Measurements from ENCODE around the gene MEG3. TPM values are rescaled to one million over a fixed set of nuclear protein-coding genes. Genes with fewer than 3 reads are reported as not detected.

MEG3 gene
- total RNA-seq, 1 experiment from 2014 or later = 338 TPM

GRCh38 chr14:100810435-100810834 lies 15.5 kb upstream of the MEG3 start:
- peak overlapping the region; percentile 99 for H3K27ac Mint-ChIP-seq
- ChIA-PET POLR2A (interaction anchor here (0.7 to 1.7 kb wide), 3 partner anchors 14 to 129 kb away, joined by 3 to 9 read pairs (median 3); partner anchors contain the start of gene MEG3), CTCF (interaction anchor here (1.5 to 2.4 kb wide), 3 partner anchors 15 to 148 kb away, joined by 3 to 17 read pairs (median 4); partner anchors contain the start of gene MEG3)
- TF ChIP-seq GTF2I (CRISPR knock-in tag; conservative IDR thresholded peaks at IDR 0.05) (no peak), ZNF263 (CRISPR knock-in tag; IDR thresholded peaks at IDR 0.05; ENCODE audit: low read depth) (no peak), USF1 (CRISPR knock-in tag; IDR thresholded peaks at IDR 0.05) (no peak), ZNF416 (CRISPR knock-in tag; IDR thresholded peaks at IDR 0.05) (no peak), MYBL2 (CRISPR knock-in tag; IDR thresholded peaks at IDR 0.05) (no peak), IRF2 (CRISPR knock-in tag; IDR thresholded peaks at IDR 0.05; ENCODE audit: borderline replicate concordance, low read depth) (no peak), SMAD4 (CRISPR knock-in tag; IDR thresholded peaks at IDR 0.05) (no peak), SMAD3 (CRISPR knock-in tag; IDR thresholded peaks at IDR 0.05; ENCODE audit: borderline replicate concordance) (no peak), PRRX2 (CRISPR knock-in tag; IDR thresholded peaks at IDR 0.05) (no peak), ZNF396 (CRISPR knock-in tag; IDR thresholded peaks at IDR 0.05; ENCODE audit: borderline replicate concordance) (no peak), ZBTB21 (CRISPR knock-in tag; IDR thresholded peaks at IDR 0.05; ENCODE audit: borderline replicate concordance) (no peak), RORB (CRISPR knock-in tag; IDR thresholded peaks at IDR 0.05) (no peak), FOXJ3 (CRISPR knock-in tag; IDR thresholded peaks at IDR 0.05; ENCODE audit: borderline replicate concordance) (no peak), ELF4 (CRISPR knock-in tag; IDR thresholded peaks at IDR 0.05; ENCODE audit: low read depth) (no peak), SP1 (CRISPR knock-in tag; conservative IDR thresholded peaks at IDR 0.05) (no peak), E2F4 (CRISPR knock-in tag; IDR thresholded peaks at IDR 0.05; ENCODE audit: borderline replicate concordance, low read depth) (no peak), TEAD4 (CRISPR knock-in tag; IDR thresholded peaks at IDR 0.05) (no peak), NR2C2 (CRISPR knock-in tag; IDR thresholded peaks at IDR 0.05) (no peak), OVOL2 (CRISPR knock-in tag; IDR thresholded peaks at IDR 0.05; ENCODE audit: borderline replicate concordance) (no peak), ZNF671 (CRISPR knock-in tag; IDR thresholded peaks at IDR 0.05) (no peak)
- H3K9me3 Mint-ChIP-seq = peaks cover 31% of the 10 kb centered on the region
- H3K4me3 Mint-ChIP-seq = peak overlapping the region; percentile 51
- peaks cover 46% of the 10 kb centered on the region for H3K4me1 Mint-ChIP-seq
- H3K27me3 Mint-ChIP-seq (ENCODE audit: low read depth) = peaks cover 10% of the 10 kb centered on the region
- ATAC-seq (0 out of 2 replicates have a peak, but pooled peaks have one; percentile 9), DNase-seq (ENCODE audit: low spot score) (no peak)
- peaks cover 42% of the 10 kb centered on the region for H3K36me3 Mint-ChIP-seq

- Mint-ChIP-seq H3K4me3 (peak overlapping the region; percentile 51), H3K9me3 (peaks cover 31% of the 10 kb centered on the region), H3K36me3 (peaks cover 42% of the 10 kb centered on the region), H3K27me3 (ENCODE audit: low read depth) (peaks cover 10% of the 10 kb centered on the region), H3K27ac (peak overlapping the region; percentile 99), H3K4me1 (peaks cover 46% of the 10 kb centered on the region)
- ATAC-seq (peak; percentile 6; the same call in 1 of the 2 replicates), DNase-seq (ENCODE audit: low spot score) (no peak)
- ChIA-PET POLR2A (interaction anchor here (0.5 to 1.7 kb wide), 4 partner anchors 13 to 584 kb away, joined by 3 to 9 read pairs (median 4); partner anchors contain the start of gene MEG3), CTCF (interaction anchor here (0.9 to 2.4 kb wide), 5 partner anchors 15 to 432 kb away, joined by 3 to 17 read pairs (median 5); partner anchors contain the start of gene MEG3)
- TF ChIP-seq ZNF423 (CRISPR knock-in tag; IDR thresholded peaks at IDR 0.05) (0 out of 2 replicates have a peak, but pooled peaks have one; percentile 9), MAX (CRISPR knock-in tag; IDR thresholded peaks at IDR 0.05) (0 out of 2 replicates have a peak, but pooled peaks have one; percentile 21), ZNF671 (CRISPR knock-in tag; IDR thresholded peaks at IDR 0.05) (no peak)
Observed at GRCh38 chr14:100810861-100811461, 15.0 kb upstream of the MEG3 start.

- H3K27me3 Mint-ChIP-seq (ENCODE audit: low read depth) = peaks cover 10% of the 10 kb centered on the region
- TF ChIP-seq ZNF396 (CRISPR knock-in tag; IDR thresholded peaks at IDR 0.05; ENCODE audit: borderline replicate concordance) = no peak
- TF ChIP-seq ESRRA (CRISPR knock-in tag; IDR thresholded peaks at IDR 0.05; ENCODE audit: borderline replicate concordance) = no peak
- TF ChIP-seq SMAD4 (CRISPR knock-in tag; IDR thresholded peaks at IDR 0.05) = no peak
- no peak for TF ChIP-seq TP53 (CRISPR knock-in tag; IDR thresholded peaks at IDR 0.05)
- no peak for TF ChIP-seq ATF6 (CRISPR knock-in tag; IDR thresholded peaks at IDR 0.05)
- TF ChIP-seq ATF1 (CRISPR knock-in tag; IDR thresholded peaks at IDR 0.05) = no peak
- no peak for TF ChIP-seq ZNF425 (CRISPR knock-in tag; conservative IDR thresholded peaks at IDR 0.05)
- H3K27ac Mint-ChIP-seq = no peak overlapping the region
- H3K36me3 Mint-ChIP-seq = peaks cover 34% of the 10 kb centered on the region
- ChIA-PET CTCF (interaction anchor here (1.4 kb wide), 1 partner anchor 103 kb away, joined by 4 read pairs; no protein-coding TSS in a partner anchor), POLR2A (no interaction called here)
- ATAC-seq (no peak), DNase-seq (ENCODE audit: low spot score) (no peak)
- peaks cover 23% of the 10 kb centered on the region for H3K9me3 Mint-ChIP-seq
- H3K4me3 Mint-ChIP-seq = no peak overlapping the region
- peaks cover 57% of the 10 kb centered on the region for H3K4me1 Mint-ChIP-seq
Observed at GRCh38 chr14:100813291-100813690, 12.6 kb upstream of the MEG3 start.
